ENCODE measurements around the gene TP53BP2. TPM values are rescaled to one million over a fixed set of nuclear protein-coding genes. Genes with fewer than 3 reads are reported as not detected.

The TP53BP2 gene
- total RNA-seq, 2 donors from 2014 or later: 26.8 to 29.3 TPM

DNA sequence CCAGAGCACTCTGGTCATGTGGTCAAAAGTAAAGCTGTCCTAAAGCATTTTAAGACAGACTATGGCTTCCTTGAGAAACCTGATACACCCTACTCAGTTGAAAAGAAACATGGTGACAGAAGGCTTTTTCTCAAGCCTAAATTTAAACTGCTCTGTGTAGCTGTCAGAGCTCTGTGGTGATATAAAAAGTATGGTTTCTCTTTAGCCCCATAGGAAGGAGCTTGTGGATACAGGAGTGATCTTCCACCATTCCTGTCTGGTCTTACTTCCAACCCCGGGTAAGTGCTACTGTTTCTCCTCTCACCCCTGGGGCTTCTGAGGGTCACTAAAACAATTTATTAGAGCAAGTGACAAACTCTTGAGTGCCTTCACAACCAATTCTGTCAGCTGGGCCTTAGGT, 8.5 kb downstream of the TP53BP2 start:
- DNase-seq (ENCODE audit: low spot score): no peak
- H3K4me1 ChIP-seq: peaks cover 0 to 82% of the 10 kb centered on the region in 2 donors
- H3K27ac ChIP-seq: peak overlapping the region; percentile 40 to 47
- no peaks in the 10 kb centered on the region for H3K9me3 ChIP-seq
- TF ChIP-seq, protein P1, sequence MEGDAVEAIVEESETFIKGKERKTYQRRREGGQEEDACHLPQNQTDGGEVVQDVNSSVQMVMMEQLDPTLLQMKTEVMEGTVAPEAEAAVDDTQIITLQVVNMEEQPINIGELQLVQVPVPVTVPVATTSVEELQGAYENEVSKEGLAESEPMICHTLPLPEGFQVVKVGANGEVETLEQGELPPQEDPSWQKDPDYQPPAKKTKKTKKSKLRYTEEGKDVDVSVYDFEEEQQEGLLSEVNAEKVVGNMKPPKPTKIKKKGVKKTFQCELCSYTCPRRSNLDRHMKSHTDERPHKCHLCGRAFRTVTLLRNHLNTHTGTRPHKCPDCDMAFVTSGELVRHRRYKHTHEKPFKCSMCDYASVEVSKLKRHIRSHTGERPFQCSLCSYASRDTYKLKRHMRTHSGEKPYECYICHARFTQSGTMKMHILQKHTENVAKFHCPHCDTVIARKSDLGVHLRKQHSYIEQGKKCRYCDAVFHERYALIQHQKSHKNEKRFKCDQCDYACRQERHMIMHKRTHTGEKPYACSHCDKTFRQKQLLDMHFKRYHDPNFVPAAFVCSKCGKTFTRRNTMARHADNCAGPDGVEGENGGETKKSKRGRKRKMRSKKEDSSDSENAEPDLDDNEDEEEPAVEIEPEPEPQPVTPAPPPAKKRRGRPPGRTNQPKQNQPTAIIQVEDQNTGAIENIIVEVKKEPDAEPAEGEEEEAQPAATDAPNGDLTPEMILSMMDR (IDR thresholded peaks at IDR 0.05): no peak
- no peaks in the 10 kb centered on the region for H3K36me3 ChIP-seq
- H3K27me3 ChIP-seq: no peaks in the 10 kb centered on the region
- no peak overlapping the region for H3K4me3 ChIP-seq

DNA sequence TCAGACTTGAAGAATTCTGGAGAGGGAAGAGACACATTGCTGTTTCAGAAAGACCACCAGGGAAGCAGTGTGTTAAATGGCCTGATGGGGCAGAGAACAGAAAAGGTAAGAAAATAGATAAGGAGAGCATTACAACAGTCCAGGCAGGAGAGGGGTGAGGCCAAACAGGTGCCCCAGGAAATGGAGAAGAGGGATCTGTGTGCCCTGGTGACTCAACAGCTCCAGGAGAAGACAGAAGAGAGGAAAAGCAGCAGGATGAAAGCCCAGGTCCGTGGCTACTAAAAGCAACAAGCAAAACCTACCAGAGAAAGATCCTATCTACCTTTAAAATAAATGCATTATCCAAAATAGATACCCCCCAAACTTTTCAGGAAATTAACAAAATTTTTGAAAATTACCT, 9.2 kb downstream of the TP53BP2 start:
- TF ChIP-seq, protein P1 (IDR thresholded peaks at IDR 0.05): no peak
- Histone ChIP-seq H3K9me3 (no peaks in the 10 kb centered on the region), H3K27me3 (no peaks in the 10 kb centered on the region), H3K36me3 (no peaks in the 10 kb centered on the region), H3K4me3 (no peak overlapping the region), H3K27ac (peak overlapping the region in 1 of 2 donors; percentile 40), H3K4me1 (peaks cover 0 to 80% of the 10 kb centered on the region in 2 donors)
- no peak for DNase-seq (ENCODE audit: low spot score)

DNA sequence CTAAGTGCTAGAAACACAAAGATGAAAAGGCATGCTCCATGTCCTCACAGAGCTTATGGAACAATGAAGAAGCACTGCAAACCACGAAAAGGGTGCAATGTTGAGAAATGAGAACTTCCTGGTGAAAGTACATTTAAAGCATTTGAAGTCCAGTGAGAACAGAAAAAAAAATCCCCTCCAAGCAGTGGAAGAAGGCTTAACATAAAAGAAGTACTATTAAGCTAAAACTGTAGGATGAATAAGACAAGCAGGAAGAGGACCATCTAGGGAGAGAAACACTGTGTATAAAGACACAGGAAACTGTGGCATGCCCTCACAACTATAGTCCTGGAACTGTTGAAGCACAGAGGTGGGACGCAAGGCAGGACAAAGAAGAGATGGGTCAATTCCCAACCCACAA, 10.0 kb downstream of the TP53BP2 start:
- TF ChIP-seq, protein P1 (IDR thresholded peaks at IDR 0.05): no peak
- Histone ChIP-seq H3K4me1 (peaks cover 0 to 73% of the 10 kb centered on the region in 2 donors), H3K9me3 (no peaks in the 10 kb centered on the region), H3K27ac (no peak overlapping the region), H3K27me3 (no peaks in the 10 kb centered on the region), H3K36me3 (no peaks in the 10 kb centered on the region), H3K4me3 (no peak overlapping the region)
- no peak for DNase-seq (ENCODE audit: low spot score)

GRCh38 chr1:223834660-223835263, 11.0 kb downstream of the TP53BP2 start:
- Histone ChIP-seq H3K9me3 (no peaks in the 10 kb centered on the region), H3K36me3 (no peaks in the 10 kb centered on the region), H3K27me3 (no peaks in the 10 kb centered on the region), H3K4me1 (peaks cover 0 to 68% of the 10 kb centered on the region in 2 donors), H3K4me3 (no peak overlapping the region), H3K27ac (peak overlapping the region; percentile 18 to 51)
- no peak for DNase-seq (ENCODE audit: low spot score)
- TF ChIP-seq, protein P1 (IDR thresholded peaks at IDR 0.05): no peak

GRCh38 chr1:223833948-223834347, 11.8 kb downstream of the TP53BP2 start:
- Histone ChIP-seq H3K27me3 (no peaks in the 10 kb centered on the region), H3K9me3 (no peaks in the 10 kb centered on the region), H3K36me3 (no peaks in the 10 kb centered on the region), H3K4me1 (peaks cover 0 to 76% of the 10 kb centered on the region in 2 donors), H3K27ac (peak overlapping the region in 1 of 2 donors; percentile 51), H3K4me3 (no peak overlapping the region)
- no peak for DNase-seq (ENCODE audit: low spot score)
- TF ChIP-seq, protein P1 (IDR thresholded peaks at IDR 0.05): no peak

- Histone ChIP-seq H3K4me3 (no peak overlapping the region), H3K9me3 (no peaks in the 10 kb centered on the region), H3K4me1 (peaks cover 0 to 66% of the 10 kb centered on the region in 2 donors), H3K27ac (peak overlapping the region; percentile 49 to 69), H3K36me3 (no peaks in the 10 kb centered on the region), H3K27me3 (no peaks in the 10 kb centered on the region)
- TF ChIP-seq, protein P1 (IDR thresholded peaks at IDR 0.05): peak in 1 of 2 donors; percentile 39
- no peak for DNase-seq (ENCODE audit: low spot score)
These were observed 13.2 kb downstream of the TP53BP2 start for GRCh38 chr1:223832637-223832943.

Data from right atrium auricular region (tissue), 2 donors.